AG10803 (cell line): ENCODE data around the gene CKAP2L.

Source experiments
- DNase-seq: peaks from one replicate; pipeline ENCODE4 v3.0.0; 2010; ENCODE audit warnings: low read depth
- H3K4me3 ChIP-seq: 2 replicates; pipeline ENCODE4 v1.5.1; 2011; ENCODE audit warnings: mild to moderate bottlenecking, low read length, control low read depth
- CTCF ChIP-seq: conservative IDR thresholded peaks from 2 replicates; pipeline ENCODE4 v1.5.1; 2011; ENCODE audit warnings: mild to moderate bottlenecking, low read length, control low read depth, inconsistent platforms

The CKAP2L gene

GRCh38 chr2:112730791-112731190 lies 33.6 kb downstream of the CKAP2L start:
- TF ChIP-seq CTCF: no peak
- no peak for DNase-seq

GRCh38 chr2:112730216-112730615 lies 34.2 kb downstream of the CKAP2L start:
- TF ChIP-seq CTCF: no peak
- no peak overlapping the region for H3K4me3 ChIP-seq
- no peak for DNase-seq

More at GRCh38 chr2:112730791-112731190, 33.6 kb downstream of the CKAP2L start:
- H3K4me3 ChIP-seq: no peak overlapping the region

DNA sequence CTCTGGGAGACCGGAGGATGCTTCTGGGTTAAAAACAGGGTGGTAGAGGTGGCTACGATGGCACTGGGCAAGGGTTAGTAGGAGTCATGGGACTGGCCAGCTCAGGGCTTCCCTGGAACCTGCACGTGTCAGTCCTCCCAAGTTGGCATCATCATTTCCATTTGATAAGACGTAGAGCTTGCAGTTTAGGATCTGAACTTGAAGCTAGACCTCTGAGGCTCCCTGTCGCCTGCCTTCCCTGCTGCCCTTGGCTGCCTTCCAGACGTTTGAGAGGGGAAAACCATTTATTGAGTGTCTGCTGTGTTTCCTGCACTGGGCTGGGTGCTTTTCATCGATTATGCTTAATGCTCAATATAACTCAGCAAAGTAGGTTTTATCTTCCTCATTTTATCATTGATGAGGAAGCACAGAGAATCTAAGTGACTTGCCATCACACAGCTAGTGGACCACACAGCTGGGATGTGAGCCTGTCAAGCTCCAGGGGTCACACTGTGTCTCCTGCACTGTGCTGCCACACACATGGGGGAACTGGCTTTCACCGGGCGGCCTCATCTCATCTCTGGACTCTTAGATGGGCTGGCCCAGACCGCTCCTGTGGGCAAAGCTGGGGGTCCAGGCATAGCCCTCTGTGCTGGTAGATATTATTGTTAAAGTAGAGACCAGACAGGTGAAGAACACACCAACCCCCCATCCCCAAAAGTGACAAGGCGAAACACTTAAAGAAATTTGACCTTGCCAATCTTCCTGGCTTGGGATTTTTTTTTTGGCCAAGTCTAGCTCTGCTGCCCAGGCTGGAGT lies 35.8 kb downstream of the CKAP2L start:
- no peak overlapping the region for H3K4me3 ChIP-seq
- TF ChIP-seq CTCF: no peak
- no peak for DNase-seq

DNA sequence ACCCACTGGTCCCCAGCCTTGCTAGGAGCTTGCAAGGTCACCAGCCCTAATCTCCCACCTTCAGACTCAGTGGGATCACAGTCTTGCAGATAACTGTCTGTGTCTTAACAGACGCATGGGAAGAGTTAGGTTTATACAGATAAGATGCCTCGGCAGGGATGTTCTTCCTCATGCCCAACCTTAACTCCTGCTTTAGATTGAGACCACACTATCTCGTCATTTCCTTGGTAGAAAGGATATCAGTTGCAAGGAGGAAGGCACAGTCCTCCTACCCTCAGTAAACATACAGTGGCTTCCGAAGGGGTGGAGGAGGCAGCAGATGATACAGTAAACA lies 36.4 kb downstream of the CKAP2L start:
- DNase-seq: no peak
- TF ChIP-seq CTCF: no peak
- H3K4me3 ChIP-seq: no peak overlapping the region

DNA sequence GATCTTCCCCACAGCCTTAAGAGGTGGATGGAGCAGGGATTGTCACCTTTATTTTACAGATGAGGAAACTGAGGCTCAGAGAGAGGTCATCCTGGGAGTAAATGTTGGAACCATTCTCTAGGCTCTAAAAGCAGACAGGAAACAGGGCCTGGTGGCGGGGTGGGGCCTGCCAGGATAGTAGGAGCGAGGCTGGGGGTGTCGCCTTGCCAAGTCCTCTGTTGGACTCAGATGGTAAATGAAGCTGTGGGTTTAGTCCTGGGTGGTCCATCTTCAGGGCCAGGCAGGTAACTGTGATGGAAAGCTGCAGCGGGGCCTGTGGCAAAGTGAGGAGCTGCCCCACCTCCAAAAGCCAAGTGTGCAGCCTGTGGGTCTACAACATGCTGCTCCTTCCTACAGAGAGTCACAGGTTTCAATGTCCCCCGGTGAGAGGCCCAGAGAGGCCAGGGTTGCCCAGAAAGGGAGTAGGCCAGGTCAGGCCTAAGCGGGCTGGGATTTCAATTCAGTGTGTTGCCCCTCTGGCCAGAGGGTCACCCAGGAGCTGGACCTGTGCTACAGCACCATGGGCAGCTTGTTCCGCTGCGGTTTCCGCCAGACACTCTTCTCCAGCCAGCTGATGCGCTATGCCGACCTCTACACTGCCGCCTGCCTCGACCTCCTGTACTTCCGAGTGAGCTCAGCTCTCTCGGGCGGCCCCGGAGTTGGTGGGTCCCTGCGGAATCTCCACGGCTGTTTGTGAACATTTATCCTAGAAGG lies 37.0 kb downstream of the CKAP2L start:
- H3K4me3 ChIP-seq: no peak overlapping the region
- TF ChIP-seq CTCF: no peak
- DNase-seq: no peak

DNA sequence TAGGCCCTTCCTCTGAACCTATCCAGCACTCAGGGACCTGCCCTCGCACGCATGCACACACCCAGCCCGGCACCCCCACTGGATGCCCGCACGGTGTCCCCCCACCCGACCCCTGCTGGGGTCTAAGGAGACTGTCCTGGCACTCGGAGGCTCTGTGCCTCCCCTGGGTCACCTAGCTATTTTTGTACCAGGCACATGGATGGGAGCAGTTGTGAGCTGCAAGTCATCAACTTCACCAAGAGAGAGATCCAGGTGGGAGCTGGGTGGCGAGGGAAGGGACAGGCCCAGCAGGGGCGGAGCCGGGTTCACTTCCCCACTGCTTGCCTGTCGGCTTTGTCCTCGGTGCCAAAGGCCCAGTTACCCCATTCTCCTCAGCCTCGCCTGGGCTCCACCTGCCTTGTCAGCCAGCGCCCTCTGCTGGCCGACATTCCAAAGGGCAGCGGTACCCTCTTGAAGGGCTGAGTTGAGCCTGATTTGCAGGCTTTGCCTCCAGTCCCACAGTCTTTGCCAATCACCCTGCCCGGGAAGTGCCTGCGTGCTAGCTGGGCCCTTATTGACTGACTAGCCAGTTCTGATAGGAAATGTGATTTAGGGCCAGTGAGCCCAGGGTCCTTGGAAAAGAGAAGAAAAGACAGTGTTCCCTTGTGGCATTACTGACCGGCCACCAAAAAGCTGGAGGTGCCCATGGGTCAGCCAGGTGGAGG lies 37.8 kb downstream of the CKAP2L start:
- TF ChIP-seq CTCF: peak; percentile 92
- H3K4me3 ChIP-seq: no peak overlapping the region
- peak; percentile 88 for DNase-seq
